ENCODE results near the gene DDIAS. TPM values are rescaled to one million over a fixed set of nuclear protein-coding genes. Genes with fewer than 3 reads are reported as not detected.

The DDIAS gene
- total and polyA plus RNA-seq, 10 of the 15 experiments (the other 5 are each of a cell fraction or from before 2014, with no cell fraction given): 6.9 to 27.8 (median 12.9) TPM

DNA sequence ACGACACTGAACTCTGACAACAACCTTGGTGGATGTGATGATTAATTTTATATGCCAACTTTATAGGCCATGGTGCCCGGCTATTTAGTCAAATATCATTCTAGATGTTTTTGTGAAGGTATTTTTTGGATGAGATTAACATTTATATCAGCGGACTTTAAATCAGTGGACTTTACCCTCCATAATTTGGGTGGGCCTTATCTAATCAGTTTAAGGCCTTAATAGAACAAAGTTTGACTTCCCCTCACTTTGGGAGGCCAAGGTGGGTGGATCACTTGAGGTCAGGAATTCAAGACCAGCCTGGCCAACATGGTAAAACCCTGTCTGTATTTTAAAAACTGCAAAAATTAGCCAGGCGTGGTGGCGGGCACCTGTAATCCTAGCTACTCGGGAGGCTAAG, 5.4 kb upstream of the DDIAS start:
- Histone ChIP-seq H4K20me1 (ENCODE audit: control insufficient read depth, insufficient read depth) (no peaks in the 10 kb centered on the region), H3K9me3 (replicated peaks; ENCODE audit: control insufficient read depth, insufficient read depth, low read length) (peaks cover 3% of the 10 kb centered on the region; the same call in 1 of the 3 replicates), H3K4me2 (ENCODE audit: control insufficient read depth, insufficient read depth) (no peak overlapping the region; the same call in 1 of the 2 replicates), H3K4me1 (ENCODE audit: control insufficient read depth, insufficient read depth, low read length) (peaks cover 19% of the 10 kb centered on the region), H2AFZ (ENCODE audit: control insufficient read depth, low read depth, low read length) (no peak overlapping the region), H3K36me3 (ENCODE audit: control insufficient read depth in 2 of 2, insufficient read depth in 2 of 2, low read length in 1 of 2) (no peaks in the 10 kb centered on the region), H3K9ac (ENCODE audit: control insufficient read depth, insufficient read depth, low read length) (no peak overlapping the region), H3K27me3 (replicated peaks in 1 of 2; ENCODE audit: control insufficient read depth in 2 of 2, insufficient read depth in 2 of 2, low read length in 1 of 2) (no peaks in the 10 kb centered on the region), H3K27ac (ENCODE audit: control insufficient read depth, insufficient read depth) (no peak overlapping the region), H3K4me3 (peak overlapping the region; percentile 8; the same call in 1 of the 2 replicates), H3K79me2 (ENCODE audit: control insufficient read depth, insufficient read depth, low read length) (peaks cover 9% of the 10 kb centered on the region)
- intact Hi-C loops (cut with micrococcal nuclease; ENCODE audit: unreplicated experiment) (no loop called here), in situ Hi-C loops (cut with MboI) (no loop called here)
- ChIA-PET RAD21 (ENCODE audit: unreplicated experiment) (interaction anchor here (0.7 to 1.9 kb wide), 7 partner anchors 8 to 354 kb away, joined by 3 to 8 read pairs (median 3); partner anchors contain the start of gene RAB30), SMC1A (ENCODE audit: uncharacterized antibody, unreplicated experiment) (interaction anchor here (0.8 to 1.6 kb wide), 10 partner anchors 8 to 222 kb away, joined by 3 to 6 read pairs (median 3); no protein-coding TSS in a partner anchor), CTCF (interaction anchor here (0.9 to 7.7 kb wide), 2 partner anchors 28 to 353 kb away, joined by 3 to 46 read pairs; no protein-coding TSS in a partner anchor), POLR2A (interaction anchor here (1.8 kb wide), 1 partner anchor 260 kb away, joined by 5 read pairs; the partner anchor contains the start of gene PCF11)
- no TSS peak for BruUV-seq (replicated peaks)
- FAIRE-seq (no peak), DNase-seq (ENCODE audit: low read depth, low spot score) (no peak), ATAC-seq (no peak)
- 95% methylated on average over 6 of the region's 6 CpGs for WGBS (ENCODE audit: insufficient coverage, insufficient replicate concordance, low lambda C conversion rate, missing lambda C conversion rate)
- TF ChIP-seq NFIC (IDR thresholded peaks at IDR 0.05; ENCODE audit: low read depth, low read length): no peak
- no peak for TF ChIP-seq TAF1 (IDR thresholded peaks at IDR 0.05; ENCODE audit: borderline replicate concordance, low read depth, low read length)
- no peak for TF ChIP-seq GATAD2B (conservative IDR thresholded peaks at IDR 0.05; ENCODE audit: low read depth)
- no peak for TF ChIP-seq SRF (IDR thresholded peaks at IDR 0.05; ENCODE audit: low read depth in 2 of 2, low read length in 2 of 2)
- no peak for TF ChIP-seq PAX8 (IDR thresholded peaks at IDR 0.05)
- TF ChIP-seq, protein P1, sequence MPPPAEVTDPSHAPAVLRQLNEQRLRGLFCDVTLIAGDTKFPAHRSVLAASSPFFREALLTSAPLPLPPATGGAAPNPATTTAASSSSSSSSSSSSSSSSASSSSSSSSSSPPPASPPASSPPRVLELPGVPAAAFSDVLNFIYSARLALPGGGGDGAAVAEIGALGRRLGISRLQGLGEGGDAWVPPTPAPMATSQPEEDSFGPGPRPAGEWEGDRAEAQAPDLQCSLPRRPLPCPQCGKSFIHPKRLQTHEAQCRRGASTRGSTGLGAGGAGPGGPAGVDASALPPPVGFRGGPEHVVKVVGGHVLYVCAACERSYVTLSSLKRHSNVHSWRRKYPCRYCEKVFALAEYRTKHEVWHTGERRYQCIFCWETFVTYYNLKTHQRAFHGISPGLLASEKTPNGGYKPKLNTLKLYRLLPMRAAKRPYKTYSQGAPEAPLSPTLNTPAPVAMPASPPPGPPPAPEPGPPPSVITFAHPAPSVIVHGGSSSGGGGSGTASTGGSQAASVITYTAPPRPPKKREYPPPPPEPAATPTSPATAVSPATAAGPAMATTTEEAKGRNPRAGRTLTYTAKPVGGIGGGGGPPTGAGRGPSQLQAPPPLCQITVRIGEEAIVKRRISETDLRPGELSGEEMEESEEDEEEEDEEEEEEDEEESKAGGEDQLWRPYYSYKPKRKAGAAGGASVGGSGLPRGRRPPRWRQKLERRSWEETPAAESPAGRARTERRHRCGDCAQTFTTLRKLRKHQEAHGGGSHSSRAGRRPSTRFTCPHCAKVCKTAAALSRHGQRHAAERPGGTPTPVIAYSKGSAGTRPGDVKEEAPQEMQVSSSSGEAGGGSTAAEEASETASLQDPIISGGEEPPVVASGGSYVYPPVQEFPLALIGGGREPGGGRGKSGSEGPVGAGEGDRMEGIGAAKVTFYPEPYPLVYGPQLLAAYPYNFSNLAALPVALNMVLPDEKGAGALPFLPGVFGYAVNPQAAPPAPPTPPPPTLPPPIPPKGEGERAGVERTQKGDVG (CRISPR knock-in tag; IDR thresholded peaks at IDR 0.05): no peak
- no peak for TF ChIP-seq TCF12 (IDR thresholded peaks at IDR 0.05; ENCODE audit: low read depth, low read length)
- TF ChIP-seq SP1 (IDR thresholded peaks at IDR 0.05; ENCODE audit: low read depth, low read length): no peak
- TF ChIP-seq JUND (IDR thresholded peaks at IDR 0.05; ENCODE audit: low read depth, low read length): no peak
- TF ChIP-seq ZNF274 (IDR thresholded peaks at IDR 0.05; ENCODE audit: insufficient read depth, insufficient read length): no peak
- TF ChIP-seq ZNF207 (IDR thresholded peaks at IDR 0.05; ENCODE audit: borderline replicate concordance): no peak
- TF ChIP-seq, protein P2, sequence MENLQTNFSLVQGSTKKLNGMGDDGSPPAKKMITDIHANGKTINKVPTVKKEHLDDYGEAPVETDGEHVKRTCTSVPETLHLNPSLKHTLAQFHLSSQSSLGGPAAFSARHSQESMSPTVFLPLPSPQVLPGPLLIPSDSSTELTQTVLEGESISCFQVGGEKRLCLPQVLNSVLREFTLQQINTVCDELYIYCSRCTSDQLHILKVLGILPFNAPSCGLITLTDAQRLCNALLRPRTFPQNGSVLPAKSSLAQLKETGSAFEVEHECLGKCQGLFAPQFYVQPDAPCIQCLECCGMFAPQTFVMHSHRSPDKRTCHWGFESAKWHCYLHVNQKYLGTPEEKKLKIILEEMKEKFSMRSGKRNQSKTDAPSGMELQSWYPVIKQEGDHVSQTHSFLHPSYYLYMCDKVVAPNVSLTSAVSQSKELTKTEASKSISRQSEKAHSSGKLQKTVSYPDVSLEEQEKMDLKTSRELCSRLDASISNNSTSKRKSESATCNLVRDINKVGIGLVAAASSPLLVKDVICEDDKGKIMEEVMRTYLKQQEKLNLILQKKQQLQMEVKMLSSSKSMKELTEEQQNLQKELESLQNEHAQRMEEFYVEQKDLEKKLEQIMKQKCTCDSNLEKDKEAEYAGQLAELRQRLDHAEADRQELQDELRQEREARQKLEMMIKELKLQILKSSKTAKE (IDR thresholded peaks at IDR 0.05; ENCODE audit: low read depth, poor library complexity, severe bottlenecking): no peak
- TF ChIP-seq SREBF1 (IDR thresholded peaks at IDR 0.05; ENCODE audit: low read length): no peak
- TF ChIP-seq FOXK2 (IDR thresholded peaks at IDR 0.05): no peak
- TF ChIP-seq, protein P3, sequence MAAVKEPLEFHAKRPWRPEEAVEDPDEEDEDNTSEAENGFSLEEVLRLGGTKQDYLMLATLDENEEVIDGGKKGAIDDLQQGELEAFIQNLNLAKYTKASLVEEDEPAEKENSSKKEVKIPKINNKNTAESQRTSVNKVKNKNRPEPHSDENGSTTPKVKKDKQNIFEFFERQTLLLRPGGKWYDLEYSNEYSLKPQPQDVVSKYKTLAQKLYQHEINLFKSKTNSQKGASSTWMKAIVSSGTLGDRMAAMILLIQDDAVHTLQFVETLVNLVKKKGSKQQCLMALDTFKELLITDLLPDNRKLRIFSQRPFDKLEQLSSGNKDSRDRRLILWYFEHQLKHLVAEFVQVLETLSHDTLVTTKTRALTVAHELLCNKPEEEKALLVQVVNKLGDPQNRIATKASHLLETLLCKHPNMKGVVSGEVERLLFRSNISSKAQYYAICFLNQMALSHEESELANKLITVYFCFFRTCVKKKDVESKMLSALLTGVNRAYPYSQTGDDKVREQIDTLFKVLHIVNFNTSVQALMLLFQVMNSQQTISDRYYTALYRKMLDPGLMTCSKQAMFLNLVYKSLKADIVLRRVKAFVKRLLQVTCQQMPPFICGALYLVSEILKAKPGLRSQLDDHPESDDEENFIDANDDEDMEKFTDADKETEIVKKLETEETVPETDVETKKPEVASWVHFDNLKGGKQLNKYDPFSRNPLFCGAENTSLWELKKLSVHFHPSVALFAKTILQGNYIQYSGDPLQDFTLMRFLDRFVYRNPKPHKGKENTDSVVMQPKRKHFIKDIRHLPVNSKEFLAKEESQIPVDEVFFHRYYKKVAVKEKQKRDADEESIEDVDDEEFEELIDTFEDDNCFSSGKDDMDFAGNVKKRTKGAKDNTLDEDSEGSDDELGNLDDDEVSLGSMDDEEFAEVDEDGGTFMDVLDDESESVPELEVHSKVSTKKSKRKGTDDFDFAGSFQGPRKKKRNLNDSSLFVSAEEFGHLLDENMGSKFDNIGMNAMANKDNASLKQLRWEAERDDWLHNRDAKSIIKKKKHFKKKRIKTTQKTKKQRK (IDR thresholded peaks at IDR 0.05; ENCODE audit: low read depth, low read length): no peak
